Left cardiac atrium (tissue), 4 donors: ENCODE data around the gene OSBPL10. TPM values are rescaled to one million over a fixed set of nuclear protein-coding genes. Genes with fewer than 3 reads are reported as not detected.
"Not testable (repeated sequence)": the region's sequence is repeated elsewhere in the genome, so short reads cannot be mapped to it uniquely, and the experiment has no call there.

Experiments used
- ATAC-seq, 2 donors: fragments of 200-7000 bp; cut with Tn5 transposase; one replicate each; pipeline ENCODE4 v1.9.1; 2020; ENCODE audit warnings: mild to moderate bottlenecking in 2 of 2, moderate library complexity in 2 of 2
- DNase-seq: peaks from one replicate; pipeline ENCODE4 v3.0.0-alpha.2; 2020
- intact Hi-C, 2 donors: fragments of 100-400 bp; cut with DNase I; formaldehyde crosslinking; loops; one replicate each; pipeline versions ENCODE4 v1.14.1 to v1.15.1; 2022 to 2023
- long read RNA-seq: library from polyadenylated mRNA; unstranded; transcript quantifications from one replicate; pipeline ENCODE4 v2.0.0, GENCODE V29; 2021
- total RNA-seq, 2 donors: library from RNA; stranded (reverse); fragmentation: NEBNext Ultra II Directional; extraction: Animal tissue kit (Norgen Biotek cat#: 25700); gene quantifications; one replicate each; pipeline ENCODE4 v1.2.1, GENCODE V29; 2021
- donor health status: DM: no; HTN: yes; CAD: no.
- donor health status: DM: no; HTN: yes; CAD: no; lungs with severe emphysema.
- donor health status: DM: yes; HTN: yes; CAD: no.
- donor health status: Dilated cardiomyopathy.

OSBPL10 gene, protein sequence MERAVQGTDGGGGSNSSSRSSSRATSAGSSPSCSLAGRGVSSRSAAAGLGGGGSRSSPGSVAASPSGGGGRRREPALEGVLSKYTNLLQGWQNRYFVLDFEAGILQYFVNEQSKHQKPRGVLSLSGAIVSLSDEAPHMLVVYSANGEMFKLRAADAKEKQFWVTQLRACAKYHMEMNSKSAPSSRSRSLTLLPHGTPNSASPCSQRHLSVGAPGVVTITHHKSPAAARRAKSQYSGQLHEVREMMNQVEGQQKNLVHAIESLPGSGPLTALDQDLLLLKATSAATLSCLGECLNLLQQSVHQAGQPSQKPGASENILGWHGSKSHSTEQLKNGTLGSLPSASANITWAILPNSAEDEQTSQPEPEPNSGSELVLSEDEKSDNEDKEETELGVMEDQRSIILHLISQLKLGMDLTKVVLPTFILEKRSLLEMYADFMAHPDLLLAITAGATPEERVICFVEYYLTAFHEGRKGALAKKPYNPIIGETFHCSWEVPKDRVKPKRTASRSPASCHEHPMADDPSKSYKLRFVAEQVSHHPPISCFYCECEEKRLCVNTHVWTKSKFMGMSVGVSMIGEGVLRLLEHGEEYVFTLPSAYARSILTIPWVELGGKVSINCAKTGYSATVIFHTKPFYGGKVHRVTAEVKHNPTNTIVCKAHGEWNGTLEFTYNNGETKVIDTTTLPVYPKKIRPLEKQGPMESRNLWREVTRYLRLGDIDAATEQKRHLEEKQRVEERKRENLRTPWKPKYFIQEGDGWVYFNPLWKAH
- total RNA-seq: 1 to 10 TPM; 5.7 to 5.8 TPM
- long read RNA-seq, partial matches to known transcripts: 2 of 2 reads
- long read RNA-seq, other reads (novel, unspliced or antisense): 0 of 2 reads

DNA sequence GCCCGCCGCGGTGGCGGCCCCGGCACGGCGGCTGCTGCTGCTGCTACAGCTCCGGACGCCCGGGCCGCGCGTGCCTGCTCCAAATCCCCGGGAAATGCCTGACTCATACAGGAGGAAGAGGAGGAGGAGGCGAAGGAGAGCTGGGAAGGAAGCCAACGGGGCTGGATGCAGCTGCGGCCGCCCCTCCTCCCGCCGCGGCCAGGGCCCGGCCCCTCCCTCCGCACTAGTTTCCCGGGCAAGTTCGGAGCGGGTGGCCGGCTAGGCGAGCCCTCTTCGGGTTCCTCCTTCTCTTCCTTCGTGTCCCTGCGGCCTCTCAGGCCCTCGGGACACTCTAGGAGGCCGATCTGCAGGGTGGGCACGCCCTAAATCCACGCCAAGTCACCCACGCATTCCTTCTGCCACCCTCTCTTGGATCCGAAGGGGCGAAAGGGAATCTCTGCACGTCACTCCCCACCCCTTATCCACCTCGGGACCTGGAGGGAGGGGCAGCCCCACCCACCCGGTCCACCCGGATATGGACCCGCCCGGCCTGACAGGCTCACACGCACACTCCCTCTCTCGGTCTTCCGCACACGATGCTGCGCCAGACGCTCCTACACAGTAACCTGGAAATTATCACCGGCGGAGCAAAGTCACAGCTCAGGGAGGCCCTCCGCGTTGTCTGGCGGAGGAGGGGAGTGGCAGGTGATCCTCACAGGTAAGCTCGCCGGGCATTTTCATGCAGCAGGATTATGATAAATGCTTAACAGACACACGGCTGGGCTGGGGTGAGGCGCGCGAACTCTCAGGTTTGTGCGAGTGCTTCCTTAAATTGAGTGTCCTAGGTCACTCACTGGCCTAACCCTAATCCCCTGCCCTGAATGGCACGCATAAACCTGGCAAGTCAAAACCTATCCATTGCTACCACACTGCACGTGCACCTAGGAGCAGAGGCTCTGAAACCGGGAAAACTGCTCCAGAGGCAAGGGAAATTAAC lies at the start of gene OSBPL10, which contains the start of gene ZNF860:
TSS of gene OSBPL10 (minus strand) at position 57 of the 976 bp plus-strand sequence. CDS start 83 bp downstream, outside the sequence.
TSS of gene ZNF860 (plus strand) at position 545 of the 976 bp plus-strand sequence. CDS start 7,330 bp downstream, outside the sequence.
- intact Hi-C loops: no loop called here
- DNase-seq: peak; percentile 93
- peak; percentile 93 to 96 for ATAC-seq

DNA sequence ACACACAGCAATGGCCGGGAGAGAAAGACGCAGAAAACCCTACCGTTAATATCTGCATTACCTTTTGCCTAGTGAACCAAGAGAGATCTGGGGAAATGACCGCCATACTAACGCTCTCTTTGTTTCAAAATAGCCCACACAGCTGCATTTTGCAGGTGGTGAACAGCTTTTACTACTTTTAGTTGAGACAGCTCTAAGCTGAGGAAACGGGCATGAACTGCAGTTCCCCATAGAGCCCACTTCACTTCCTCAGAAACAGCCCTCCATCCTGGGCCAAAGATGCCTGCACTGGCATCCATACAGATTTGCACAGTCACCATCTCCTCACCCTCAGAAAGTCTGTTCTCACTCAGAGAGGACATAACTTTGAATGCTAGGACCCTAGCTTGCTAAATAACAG lies 45.5 kb upstream of the OSBPL10 start:
- intact Hi-C loops: no loop called here
- ATAC-seq (no peak), DNase-seq (no peak)

DNA sequence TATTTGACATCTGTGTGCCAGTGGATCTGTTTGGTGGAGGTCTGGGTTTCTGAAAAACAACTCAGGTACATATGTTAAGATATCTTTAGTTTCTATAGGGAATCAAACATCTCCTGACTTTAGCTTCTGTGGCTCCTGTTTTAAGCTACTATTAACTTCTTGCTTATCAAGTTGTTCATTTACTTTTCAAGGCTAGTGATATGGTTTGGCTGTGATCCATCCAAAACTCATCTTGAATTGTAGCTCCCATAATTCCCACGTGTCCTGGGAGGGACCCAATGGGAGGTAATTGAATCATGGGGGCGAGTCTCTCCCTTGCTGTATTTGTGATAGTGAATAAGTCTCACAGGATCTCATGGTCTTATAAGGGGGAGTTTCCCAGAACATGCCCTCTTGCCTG lies 41.9 kb upstream of the OSBPL10 start:
- intact Hi-C loops: loop anchor here in 1 of 2 donors (5.0 kb wide), 1 partner anchor 124 kb away; no protein-coding TSS in a partner anchor
- DNase-seq (no peak), ATAC-seq (no peak)

DNA sequence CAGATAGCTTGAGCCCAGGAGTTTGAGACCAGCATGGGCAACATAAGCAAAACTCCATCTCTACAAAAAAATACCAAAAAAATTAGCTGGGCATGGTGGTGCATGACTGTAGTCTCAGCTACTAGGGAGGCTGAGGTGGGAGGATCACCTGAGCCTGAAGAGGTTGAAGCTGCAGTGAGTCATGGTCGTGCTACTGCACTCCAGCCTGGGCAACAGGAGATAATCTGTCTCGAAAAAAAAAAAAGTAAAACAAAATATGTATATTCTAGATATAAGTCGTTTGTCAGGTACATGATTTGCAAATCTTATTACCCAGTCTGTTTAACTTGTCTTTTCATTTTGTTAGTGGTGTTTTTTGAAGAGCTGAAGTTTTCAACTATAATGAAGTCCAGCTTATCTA lies 40.7 kb upstream of the OSBPL10 start:
- ATAC-seq (no peak), DNase-seq (no peak)
- intact Hi-C loops: loop anchor here in 1 of 2 donors (5.0 kb wide), 1 partner anchor 126 kb away; no protein-coding TSS in a partner anchor

DNA sequence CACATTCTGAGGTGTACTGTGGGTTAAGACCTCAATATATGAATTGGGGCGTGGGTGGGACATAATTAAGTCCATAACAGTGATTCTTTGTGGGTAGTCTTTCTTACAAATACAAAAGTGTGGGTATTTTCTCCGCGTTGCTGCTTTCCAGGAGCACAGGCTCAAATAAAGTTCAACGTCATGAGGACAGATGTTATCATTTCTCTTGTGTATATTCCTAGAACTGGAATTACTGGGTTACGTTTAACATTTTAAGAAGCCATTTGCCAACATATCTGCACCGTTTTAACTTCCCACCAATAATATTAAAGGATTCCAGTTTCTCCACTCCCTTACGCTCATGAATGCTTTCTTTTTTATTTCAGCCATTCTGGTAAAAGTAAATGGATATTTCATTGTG lies 40.1 kb upstream of the OSBPL10 start:
- ATAC-seq (no peak), DNase-seq (no peak)
- intact Hi-C loops: loop anchor here in 1 of 2 donors (5.0 kb wide), 1 partner anchor 126 kb away; no protein-coding TSS in a partner anchor

DNA sequence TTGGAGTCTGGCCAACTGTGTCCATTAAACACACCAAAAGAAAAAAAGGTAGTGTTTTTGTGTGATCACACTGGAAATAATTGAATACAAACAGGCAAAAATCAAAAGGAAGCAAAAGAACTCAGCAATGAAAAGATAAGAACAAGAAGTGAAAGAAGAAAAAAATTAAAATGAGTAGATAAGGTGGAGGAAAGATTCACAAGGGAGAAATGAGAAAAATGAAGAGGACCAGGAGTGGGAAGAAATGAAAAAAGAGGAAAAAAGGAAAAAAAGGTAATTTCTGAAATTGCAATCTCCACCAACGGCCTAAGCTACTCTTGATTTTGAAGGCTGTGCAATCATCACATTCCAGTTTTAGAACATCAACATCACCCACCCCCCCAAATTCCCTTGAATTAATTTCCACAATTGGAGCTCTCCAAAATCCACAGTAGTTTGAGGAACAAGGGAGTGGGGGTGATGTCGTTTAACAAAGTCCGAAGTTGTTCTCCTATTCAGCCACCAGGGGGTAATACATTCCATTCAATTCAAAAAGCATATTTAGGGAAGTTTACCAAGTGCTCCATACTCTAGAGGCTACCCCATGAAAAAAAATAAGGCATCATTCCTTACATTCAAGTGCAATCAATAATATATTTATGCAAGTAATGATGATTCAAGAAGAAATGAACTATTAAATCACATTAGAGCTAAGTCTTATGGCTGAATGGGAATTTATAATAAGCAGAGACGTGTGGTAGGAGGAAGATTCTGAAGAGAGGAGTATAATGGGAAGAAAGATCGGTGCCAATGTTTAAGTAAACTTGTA lies 37.9 kb upstream of the OSBPL10 start:
- DNase-seq (no peak), ATAC-seq (peak; percentile 77 to 87)
- intact Hi-C loops: loop anchor here in 1 of 2 donors (1.0 kb wide), 1 partner anchor 126 kb away; no protein-coding TSS in a partner anchor

DNA sequence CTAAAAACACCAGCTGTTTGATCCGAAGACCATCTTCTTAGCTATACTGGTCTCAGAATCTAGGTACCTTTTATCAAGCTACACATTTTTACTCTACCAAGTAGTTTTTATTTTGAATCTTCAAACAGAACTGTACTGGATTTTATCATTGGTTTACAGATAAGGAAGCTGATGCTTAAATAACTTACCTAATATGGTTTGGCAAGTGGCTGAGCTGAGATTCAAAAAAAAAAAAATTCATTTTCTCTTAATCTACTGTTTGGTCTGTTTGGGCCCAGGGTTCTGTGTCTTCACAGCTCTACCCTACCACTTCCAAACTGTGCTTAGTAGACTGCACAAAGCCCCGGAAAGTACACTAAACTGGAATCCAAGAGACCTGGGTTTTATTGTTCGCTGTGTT lies 36.2 kb upstream of the OSBPL10 start:
- no peak for DNase-seq
- no peak for ATAC-seq
- intact Hi-C loops: no loop called here

DNA sequence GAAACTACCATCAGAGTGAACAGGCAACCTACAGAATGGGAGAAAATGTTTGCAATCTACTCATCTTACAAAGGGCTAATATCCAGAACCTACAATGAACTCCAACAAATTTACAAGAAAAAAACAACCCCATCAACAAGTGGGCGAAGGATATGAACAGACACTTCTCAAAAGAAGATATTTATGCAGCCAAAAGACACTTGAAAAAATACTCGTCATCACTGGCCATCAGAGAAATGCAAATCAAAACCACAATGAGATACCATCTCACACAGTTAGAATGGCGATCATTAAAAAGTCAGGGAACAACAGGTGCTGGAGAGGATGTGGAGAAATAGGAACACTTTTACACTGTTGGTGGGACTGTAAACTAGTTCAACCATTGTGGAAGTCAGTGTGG lies 34.6 kb upstream of the OSBPL10 start:
- DNase-seq, intact Hi-C loops, ATAC-seq: not testable (repeated sequence)

DNA sequence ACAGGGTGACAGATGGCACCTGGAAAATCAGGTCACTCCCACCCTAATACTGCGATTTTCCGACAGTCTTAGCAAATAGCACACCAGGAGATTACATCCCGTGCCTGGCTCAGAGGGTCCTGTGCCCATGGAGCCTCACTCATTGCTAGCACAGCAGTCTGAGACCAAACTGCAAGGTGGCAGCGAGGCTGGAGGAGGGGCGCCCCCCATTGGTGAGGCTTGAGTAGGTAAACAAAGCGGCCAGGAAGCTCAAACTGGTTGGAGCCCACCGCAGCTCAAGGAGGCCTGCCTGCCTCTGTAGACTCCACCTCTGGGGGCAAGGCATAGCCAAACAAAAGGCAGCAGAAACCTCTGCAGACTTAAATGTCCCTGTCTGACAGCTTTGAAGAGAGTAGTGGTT lies 29.6 kb upstream of the OSBPL10 start:
- intact Hi-C loops, DNase-seq, ATAC-seq: not testable (repeated sequence)

DNA sequence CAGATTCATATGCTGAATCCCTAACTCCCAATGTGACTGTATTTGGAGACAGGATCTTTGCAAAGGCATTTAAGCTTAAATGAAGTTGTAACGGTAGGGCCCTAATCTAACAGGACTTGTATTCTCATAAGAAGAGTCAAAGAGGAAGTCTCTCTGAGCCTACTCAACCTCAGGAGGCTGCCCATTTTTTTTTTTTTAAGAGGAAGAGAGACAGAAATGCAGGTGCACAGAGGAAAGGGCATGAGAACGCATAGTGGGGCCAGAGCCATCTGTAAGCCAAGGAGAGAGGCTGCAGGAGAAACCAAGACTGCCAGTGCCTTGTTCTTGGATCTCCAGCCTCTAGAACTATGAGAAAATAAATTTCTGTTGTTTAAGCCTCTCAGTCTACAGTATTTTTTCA lies 28.9 kb upstream of the OSBPL10 start:
- intact Hi-C loops: no loop called here
- ATAC-seq: no peak
- DNase-seq: no peak

DNA sequence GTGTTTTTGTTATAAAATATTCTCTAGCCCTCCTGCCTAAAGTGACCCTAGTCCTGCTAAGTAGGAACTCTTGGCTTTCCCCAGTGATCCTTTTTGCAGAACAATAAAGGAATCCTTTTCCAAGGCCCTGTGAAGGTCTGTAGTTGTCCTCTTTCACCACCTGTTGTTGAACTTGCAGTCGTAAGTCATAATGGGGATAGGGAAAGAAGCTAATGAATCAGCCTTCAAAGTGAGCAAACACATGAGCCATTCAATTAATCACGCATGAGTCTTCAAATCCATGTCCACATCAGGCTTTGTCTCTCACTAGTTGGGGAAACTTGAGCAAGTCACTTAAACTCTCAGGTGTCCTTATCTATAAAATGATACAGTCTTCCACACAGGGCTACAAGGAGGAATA lies 28.0 kb upstream of the OSBPL10 start:
- ATAC-seq: no peak
- no peak for DNase-seq
- intact Hi-C loops: no loop called here

DNA sequence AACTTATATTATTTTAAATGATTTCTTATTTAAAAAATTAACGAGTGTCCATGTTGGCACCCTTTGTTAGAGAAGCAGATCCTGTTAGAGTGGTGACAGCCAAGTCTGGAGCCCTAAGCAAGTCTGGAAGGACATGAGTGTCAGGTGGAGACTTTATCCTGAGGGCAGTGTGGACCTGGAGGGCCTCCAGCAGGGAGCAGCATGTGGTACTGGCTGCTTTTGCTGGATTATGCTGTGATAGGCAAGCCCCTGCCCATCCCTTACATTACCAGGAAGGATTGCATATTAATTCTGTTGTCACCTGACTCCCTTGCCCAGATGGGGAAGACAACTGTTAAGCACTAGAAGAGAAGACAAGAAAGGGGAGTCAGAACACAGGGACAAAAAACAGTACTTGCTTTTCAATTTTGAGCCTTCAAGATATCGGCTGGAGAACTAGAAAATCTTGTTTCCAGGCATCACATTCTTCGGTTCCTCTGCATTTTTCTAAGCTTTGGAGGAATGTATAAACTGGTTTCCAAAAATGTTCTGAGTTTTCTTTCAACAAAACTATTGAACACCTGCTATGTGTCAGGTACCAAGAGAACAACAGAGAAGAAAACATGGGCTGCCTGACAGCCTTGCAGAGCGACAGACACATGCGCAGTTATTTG lies 23.2 kb upstream of the OSBPL10 start:
- no peak for DNase-seq
- intact Hi-C loops: no loop called here
- ATAC-seq: no peak

DNA sequence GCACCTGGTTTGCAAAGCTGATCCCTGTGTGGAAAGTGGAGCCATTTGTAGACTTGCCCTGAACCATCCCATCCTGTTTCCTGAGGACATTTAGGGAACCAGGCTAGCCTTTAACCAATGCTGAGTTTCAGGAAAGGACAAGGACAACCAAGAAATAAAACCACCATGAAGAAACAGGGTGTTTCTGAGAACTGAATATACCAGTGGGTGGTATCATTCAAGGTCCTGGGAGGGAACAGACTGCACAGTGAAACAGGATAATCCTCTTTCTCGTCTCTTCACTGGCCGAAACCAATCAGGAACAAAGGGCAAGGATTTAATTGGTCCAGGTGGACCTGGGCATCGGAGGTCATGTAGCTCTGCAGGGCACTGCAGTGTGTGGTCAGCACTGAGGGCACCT lies 22.3 kb upstream of the OSBPL10 start:
- no peak for ATAC-seq
- intact Hi-C loops: no loop called here
- no peak for DNase-seq

DNA sequence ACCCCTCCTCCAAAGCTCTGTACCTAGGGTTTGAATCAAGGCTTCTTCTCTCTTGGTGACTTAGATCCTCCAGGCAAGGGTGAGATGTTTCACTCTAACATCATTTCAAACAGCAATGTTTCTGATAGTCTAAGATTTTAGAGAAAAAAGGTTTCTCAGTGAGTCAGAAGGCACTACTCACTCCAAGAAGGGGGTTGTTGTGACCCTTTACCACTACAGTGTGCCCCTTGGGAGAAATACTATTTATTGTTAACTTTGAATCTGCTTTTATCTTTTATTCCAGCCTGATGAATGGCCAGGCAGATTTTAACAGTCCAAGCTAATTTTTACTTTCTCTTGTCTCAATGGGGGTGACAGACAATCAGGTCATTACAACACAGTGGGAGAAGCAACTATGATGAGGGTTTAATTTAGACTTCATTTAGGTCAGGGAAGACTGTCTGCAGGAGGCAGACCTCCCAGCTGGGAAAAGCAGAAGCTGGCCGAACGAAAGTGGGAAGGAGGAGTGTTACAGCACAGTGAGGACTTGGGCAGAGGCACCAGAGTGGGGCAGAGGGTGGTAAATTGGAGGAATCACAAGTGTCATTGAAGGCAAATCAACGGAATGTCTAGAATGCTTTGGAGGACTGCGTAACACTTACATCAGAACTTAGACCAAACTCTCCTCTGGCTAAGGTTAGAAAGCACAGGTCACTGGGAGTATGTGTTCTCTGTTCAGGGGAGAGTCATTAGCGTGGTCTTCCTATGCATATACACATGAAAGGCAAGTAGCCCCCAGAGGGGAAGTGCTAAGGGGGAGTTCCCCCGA lies 21.7 kb upstream of the OSBPL10 start:
- DNase-seq (no peak), ATAC-seq (no peak)
- intact Hi-C loops: no loop called here

DNA sequence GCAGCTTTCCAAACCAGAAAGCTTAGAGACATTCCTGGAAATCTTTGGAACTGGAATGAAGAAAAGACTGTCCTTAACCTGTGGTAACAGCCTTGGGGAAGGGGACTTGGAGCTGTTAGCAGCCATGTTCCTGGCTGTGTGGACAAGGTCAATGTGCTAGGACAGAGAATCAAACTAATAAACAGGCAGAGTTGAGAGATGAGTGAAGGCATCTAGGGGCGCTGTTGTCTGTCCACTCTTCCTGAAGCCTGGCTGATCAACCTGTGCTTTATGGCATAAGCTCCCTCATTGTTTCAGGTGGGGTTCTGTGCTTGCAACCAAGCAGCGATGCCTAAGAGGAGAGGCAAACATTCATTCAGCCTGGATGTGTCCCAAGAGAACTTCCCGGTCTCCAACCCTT lies 19.8 kb upstream of the OSBPL10 start:
- intact Hi-C loops: no loop called here
- no peak for ATAC-seq
- DNase-seq: no peak

DNA sequence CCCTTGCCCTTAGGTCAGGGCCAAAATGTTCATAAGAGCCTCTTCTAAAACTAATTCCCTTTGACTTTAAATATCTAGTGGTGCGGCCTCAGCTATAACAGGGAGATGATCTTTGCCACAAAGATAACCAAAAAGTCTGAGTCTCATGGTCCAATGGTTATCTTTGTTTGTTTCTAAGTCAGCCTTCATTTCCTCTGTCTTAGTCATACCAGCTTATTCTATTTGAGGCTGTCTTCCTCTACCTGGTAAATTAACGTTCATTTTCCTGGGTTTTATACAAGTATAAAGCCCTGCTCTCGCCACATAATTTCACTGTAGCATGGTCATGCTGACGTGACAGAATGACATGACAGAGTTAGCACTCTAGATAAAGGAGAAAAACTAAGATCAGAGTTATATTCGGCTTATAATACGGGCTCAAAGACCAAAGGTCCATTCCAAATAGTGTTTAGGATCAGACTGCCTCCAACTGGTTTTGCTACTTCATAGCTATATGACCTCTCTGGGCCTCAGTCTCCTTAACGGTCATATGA lies 18.9 kb upstream of the OSBPL10 start:
- intact Hi-C loops: no loop called here
- DNase-seq: no peak
- ATAC-seq: no peak
